C4-2B (cell line): ENCODE results near the gene AANAT.

Experiments used
- H3K27ac ChIP-seq: fragments of 450-650 bp; 2 replicates; pipeline ENCODE4 v1.5.1; 2017
- ZFX ChIP-seq: fragments of 450-650 bp; IDR thresholded peaks from 2 replicates; pipeline ENCODE4 v1.6.1; 2017
- TF ChIP-seq, protein P1 (sequence below): fragments of 450-650 bp; conservative IDR thresholded peaks from 2 replicates; pipeline ENCODE4 v1.5.1; 2017; ENCODE audit warnings: mild to moderate bottlenecking

Gene AANAT

DNA sequence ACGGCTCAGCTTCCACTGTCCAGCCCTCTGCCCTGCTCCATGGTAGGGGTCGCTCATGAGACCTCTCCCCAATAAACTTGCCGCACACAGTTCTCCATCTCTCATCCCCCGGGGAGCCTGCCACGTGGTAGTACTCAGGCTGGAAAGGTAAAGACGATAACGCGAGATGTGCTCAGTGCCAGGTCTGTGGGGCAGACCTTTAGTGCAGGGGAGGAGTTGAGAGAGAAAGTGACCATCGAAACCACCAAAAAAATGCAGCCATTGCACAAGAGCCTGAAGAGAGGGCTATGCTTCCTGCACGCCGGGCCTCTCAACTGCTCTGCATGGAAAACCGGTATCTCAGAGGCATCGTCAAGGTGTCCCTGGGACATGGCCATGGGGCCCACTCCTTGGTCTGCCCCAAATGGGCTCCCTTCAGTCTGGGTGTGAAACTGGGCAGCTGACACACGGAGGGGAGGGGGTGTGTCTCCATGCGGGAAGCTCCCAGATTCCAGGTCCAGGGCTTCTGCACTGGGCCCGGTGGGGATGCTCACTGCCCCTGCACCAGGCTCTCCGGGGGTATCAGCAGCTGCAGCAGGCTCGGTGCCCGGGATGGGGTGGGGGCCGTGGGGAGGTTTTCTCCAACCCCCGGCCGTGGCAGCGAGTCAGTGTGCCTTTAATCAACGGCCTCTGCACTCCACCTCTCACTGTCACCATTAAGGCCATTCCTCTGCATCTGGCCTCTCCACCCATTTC lies 4.7 kb upstream of the AANAT start:
- TF ChIP-seq, protein P1, sequence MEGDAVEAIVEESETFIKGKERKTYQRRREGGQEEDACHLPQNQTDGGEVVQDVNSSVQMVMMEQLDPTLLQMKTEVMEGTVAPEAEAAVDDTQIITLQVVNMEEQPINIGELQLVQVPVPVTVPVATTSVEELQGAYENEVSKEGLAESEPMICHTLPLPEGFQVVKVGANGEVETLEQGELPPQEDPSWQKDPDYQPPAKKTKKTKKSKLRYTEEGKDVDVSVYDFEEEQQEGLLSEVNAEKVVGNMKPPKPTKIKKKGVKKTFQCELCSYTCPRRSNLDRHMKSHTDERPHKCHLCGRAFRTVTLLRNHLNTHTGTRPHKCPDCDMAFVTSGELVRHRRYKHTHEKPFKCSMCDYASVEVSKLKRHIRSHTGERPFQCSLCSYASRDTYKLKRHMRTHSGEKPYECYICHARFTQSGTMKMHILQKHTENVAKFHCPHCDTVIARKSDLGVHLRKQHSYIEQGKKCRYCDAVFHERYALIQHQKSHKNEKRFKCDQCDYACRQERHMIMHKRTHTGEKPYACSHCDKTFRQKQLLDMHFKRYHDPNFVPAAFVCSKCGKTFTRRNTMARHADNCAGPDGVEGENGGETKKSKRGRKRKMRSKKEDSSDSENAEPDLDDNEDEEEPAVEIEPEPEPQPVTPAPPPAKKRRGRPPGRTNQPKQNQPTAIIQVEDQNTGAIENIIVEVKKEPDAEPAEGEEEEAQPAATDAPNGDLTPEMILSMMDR: no peak
- TF ChIP-seq ZFX: no peak
- no peak overlapping the region for H3K27ac ChIP-seq

DNA sequence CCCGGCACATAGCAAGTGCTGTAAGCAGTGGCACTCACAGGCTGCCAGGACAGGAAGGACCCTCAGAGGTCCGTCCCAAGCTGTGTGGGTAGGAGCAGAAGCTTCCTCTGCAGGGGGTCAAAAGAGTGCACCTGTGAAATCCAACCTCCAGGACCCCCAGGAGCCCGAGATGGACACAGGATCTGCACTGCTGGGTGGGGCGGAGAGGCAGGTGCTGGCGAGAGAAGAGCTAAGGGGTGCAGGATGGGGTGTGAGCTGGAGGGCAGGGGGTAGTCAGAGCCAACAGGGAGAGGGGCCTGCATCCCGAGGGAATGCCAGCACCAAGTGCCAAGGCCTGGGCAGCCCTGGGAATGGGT lies 650 bp upstream of the AANAT start:
- no peak overlapping the region for H3K27ac ChIP-seq
- no peak for TF ChIP-seq ZFX
- TF ChIP-seq, protein P1: no peak

DNA sequence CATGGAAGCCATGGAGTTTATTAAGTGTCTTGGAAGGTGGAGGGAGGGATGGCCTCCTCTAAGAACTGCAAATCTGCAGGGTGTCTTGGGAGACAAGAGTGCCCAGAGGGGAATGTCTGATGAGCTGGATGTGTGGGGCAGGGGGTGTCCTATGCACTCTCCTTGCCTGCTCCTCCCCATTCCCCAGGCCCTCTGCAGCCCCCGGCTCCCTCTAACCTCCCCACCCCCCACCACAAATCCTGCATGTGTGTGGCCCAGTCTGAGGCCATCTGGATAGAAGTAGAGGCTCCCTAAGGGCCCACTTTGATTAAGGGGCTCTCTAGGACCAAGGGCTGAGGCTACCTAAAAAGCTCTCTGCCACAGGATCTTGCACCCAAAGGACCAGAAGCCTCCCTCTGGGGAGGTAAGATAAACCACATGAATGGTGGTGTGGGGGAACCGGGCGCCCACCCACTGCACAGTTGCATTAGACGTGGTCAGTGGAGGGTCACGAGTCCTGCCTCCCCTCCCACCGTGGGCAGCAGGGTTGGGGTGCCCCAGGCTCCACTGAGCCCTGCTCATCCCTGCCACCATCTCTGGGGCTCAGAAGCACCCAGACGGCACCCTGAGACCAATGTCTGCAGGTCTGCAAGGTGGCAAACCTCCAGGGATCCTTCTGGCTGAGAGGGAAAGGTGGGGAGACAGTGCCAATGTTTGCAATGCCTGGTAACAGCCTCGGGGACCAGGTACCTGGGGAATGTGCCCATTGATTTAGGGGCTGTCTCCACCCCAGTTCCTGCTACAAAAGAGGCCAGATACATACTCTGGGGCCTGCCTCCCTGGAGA lies 618 bp downstream of the AANAT start:
- H3K27ac ChIP-seq: no peak overlapping the region
- TF ChIP-seq, protein P1: no peak
- no peak for TF ChIP-seq ZFX

DNA sequence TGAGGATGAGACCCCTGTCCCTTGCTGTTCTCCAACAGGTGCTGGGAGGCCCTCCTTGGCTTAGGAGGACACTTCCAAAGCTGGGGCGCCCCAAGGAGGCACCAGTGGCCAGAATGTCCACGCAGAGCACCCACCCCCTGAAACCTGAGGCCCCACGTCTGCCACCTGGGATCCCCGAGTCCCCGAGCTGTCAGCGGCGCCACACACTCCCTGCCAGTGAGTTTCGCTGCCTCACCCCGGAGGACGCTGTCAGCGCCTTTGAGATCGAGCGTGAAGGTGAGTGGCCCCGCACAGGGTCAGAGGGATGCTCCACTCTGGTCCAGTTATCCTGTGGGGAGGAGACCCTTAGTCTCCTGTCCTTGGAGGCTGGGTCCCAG lies 1.2 kb downstream of the AANAT start:
- H3K27ac ChIP-seq: no peak overlapping the region
- TF ChIP-seq ZFX: no peak
- TF ChIP-seq, protein P1: no peak

DNA sequence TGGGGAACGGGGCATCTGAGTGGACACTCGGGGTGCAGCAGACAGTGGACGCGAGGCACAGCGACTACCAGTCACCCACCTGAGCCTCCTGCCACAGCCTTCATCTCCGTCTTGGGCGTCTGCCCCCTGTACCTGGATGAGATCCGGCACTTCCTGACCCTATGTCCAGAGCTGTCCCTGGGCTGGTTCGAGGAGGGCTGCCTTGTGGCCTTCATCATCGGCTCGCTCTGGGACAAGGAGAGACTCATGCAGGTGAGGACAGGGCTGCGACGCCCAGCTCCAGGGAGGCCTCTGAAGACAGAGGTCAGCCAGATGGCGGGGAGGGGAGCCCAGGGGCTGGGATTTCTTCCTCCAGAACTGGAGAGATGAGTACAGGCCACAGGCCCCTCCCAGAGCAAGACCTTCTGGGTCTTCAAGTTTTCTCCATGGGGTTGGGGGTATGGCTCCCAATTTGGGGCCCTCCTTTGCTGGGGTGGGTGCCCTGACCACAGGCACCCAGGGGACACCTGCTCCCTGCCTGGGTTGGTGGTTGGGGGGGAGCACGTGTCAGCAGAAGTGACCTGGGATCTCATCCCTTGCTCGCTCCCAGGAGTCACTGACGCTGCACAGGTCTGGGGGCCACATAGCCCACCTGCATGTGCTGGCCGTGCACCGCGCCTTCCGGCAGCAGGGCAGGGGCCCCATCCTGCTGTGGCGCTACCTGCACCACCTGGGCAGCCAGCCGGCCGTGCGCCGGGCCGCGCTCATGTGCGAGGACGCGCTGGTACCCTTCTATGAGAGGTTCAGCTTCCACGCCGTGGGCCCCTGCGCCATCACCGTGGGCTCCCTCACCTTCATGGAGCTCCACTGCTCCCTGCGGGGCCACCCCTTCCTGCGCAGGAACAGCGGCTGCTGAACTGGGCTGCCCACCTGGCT lies 1.9 kb downstream of the AANAT start:
- H3K27ac ChIP-seq: no peak overlapping the region
- TF ChIP-seq, protein P1: no peak
- TF ChIP-seq ZFX: no peak

DNA sequence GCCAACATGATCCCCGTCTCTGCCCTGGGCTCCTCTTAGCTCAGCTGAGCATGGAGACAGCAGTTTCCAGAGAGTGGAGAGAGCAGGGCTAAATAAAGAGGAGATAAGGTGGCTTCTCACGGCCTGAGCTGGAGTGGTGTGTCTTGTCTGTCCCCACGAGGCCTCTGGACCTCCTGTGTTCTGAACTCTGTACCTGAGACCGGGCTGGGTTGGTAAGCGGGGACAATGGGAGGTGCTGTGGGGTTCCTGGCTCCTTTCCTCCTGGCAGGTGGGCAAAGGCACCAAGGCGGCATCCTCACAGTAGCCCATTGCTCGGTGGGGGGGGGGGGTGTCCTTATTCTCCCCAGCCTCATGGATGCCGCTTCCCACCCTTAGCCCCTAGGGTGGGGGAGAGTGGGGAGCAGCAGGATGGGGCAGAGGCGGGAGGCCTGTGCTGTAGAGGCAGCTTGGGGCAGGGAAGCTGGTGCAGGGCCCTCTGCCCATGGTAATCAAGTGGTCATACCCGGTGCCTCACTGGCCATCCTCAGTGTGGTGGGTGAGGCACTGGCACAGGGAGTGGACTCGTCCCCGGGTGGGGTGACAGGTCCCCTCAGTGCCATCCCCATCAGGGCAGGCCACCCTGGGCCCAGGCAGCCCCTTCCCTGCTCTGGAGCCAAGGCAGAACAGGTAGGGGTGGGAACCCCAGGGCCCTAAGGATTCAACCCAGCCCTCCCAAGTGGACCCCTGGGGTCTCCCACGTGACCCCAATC lies 2.8 kb downstream of the AANAT start:
- no peak for TF ChIP-seq ZFX
- TF ChIP-seq, protein P1: no peak

More for the DNA sequence above, 2.8 kb downstream of the AANAT start:
- H3K27ac ChIP-seq: no peak overlapping the region
